ENCODE results near the gene TRPV2.

TRPV2 gene

DNA sequence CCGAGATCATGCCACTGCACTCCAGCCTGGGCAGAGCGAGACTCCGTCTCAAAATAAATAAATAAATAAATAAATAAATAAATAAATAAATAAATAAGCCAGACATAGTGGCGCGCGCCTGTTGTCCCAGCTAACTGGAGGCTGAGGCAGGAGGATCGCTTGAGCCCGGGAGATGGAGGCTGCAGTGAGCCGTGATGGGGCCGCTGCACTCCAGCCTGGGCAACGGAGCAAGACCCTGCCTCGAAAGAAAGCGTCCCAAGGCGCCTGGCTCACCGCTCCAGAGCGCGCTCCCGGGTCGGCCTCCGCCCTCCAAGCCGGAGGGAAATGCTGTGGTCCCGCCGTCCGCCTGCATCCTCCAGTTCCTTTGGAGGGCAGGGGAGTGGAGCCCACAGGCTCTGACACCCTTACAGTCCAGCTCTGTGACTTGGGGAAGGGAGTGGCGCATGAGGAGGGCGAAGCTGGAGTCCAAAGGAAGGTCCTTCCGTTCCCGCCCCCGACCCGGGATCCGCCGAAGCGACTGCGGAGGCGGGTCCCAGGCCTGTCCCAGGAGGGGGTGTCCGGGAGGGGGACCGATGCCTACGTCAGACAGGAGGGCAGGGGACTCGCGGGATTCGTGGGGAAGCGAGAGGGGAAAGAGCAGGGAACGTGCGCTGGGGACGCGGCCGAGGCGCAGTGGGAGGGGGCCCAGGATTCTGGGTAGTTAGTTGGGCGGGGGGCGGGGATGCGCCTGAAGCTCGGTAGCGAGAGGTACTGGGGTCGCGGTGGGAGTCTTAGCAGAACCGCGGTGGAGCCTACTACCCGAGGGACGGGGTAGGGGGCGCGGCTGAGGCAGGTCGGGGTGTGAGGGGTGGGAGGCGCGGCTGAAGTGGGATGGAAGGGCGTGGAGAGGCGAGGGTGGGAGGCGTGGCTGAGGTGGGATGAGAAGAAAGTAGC, 8.4 kb upstream of the TRPV2 start:
- DNase-seq (ENCODE audit: low read depth), result no peak

DNA sequence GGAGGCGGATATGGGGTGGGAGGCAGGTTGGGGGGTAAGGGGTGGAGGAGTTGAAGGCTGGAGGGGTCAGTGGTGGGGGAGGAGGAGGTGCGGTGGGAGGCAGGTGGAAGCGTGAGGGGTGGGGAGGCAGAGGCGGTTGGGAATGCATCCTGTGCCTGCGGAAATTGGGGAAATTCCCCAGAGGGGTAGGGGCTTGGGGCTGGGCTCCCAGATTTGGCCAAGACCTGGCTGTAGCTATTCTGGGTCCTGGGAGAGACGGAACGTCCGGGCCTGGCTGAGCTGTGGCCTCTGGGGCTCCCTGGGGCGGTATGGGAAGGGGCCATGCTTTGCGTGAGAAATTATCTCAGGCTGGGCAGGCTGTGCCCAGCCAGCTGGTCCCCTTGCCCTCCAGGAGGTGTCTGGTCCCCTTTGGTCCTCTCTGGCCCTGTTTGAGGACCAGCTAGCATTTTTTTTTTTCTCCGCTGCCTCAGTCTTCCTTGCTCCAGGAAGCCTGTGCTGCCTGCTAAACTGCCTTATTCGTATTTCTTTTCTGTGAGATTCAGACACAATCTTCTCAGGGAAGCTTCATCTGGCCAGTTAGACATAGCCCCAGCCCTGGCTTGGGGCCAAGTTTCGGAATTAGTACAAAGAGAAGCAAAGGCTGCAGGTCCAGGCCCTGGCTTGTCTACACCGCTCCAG, 7.3 kb upstream of the TRPV2 start:
- no peak for DNase-seq (ENCODE audit: low read depth)

DNA sequence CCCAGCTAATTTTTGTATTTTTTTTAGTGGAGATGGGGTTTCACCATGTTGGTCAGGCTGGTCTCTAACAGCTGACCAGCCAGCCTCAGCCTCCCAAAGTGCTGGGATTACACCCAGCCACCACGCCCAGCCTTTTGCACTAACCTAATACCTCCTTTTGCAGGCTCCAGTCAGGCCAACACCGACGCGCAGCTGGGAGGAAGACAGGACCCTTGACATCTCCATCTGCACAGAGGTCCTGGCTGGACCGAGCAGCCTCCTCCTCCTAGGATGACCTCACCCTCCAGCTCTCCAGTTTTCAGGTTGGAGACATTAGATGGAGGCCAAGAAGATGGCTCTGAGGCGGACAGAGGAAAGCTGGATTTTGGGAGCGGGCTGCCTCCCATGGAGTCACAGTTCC, 2.0 kb downstream of the TRPV2 start:
- no peak for DNase-seq (ENCODE audit: low read depth)

DNA sequence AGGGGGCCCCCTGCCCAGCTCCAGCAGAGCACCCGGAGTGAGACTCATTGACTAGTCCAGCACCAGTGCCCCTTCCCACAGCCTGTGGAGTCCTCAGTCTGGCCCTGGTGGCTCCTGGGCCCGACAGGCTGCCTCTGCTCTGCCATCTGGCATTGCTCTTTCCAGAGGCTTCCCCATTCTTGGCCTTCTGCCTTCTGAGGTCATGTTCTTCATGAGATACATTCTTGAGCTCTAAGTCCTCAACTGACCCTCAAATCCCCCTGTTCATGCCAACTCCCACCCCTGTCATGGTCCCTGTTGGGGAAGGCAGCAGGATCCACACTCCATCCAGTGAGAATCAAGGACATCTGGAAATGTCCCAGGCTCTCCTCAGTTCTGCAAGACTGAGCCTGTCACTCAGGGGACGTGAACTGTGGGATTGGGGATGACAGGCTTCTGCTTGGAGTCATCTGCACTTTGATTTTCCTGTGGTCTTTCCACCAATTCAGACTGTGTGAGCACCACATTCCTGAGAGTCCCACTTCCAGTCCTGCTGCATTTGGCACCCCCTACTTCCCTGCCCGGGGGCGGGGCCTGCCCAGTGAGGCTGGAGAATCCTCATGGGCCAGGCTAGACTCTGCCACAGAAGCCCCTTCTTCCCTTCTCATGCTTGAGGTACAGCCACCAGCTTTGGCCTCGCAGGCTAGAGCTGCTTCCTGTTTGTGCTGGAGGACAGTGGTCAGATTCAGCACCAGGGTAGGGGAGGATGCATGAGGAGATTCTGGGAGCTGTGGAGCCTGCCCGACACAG, 2.7 kb downstream of the TRPV2 start:
- no peak for DNase-seq (ENCODE audit: low read depth)

DNA sequence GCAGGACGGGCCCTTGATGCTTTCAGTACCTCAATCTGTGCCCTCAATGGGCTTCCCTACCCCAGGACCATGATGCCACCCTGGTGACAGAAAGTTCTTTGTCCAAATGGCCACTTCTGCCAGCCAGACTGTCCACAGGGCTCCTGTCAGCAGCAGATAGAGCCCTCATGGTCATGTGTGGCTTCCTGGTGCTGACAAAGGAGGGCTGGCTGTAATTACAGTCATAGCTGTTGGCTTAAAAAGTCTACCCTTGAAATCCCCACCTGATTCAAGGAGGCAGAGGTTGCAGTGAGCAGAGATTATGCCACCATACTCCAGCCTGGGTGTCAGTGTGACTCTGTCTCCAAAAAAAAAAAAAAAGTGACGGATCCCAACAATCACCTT, 3.3 kb downstream of the TRPV2 start:
- DNase-seq (ENCODE audit: low read depth), result no peak

DNA sequence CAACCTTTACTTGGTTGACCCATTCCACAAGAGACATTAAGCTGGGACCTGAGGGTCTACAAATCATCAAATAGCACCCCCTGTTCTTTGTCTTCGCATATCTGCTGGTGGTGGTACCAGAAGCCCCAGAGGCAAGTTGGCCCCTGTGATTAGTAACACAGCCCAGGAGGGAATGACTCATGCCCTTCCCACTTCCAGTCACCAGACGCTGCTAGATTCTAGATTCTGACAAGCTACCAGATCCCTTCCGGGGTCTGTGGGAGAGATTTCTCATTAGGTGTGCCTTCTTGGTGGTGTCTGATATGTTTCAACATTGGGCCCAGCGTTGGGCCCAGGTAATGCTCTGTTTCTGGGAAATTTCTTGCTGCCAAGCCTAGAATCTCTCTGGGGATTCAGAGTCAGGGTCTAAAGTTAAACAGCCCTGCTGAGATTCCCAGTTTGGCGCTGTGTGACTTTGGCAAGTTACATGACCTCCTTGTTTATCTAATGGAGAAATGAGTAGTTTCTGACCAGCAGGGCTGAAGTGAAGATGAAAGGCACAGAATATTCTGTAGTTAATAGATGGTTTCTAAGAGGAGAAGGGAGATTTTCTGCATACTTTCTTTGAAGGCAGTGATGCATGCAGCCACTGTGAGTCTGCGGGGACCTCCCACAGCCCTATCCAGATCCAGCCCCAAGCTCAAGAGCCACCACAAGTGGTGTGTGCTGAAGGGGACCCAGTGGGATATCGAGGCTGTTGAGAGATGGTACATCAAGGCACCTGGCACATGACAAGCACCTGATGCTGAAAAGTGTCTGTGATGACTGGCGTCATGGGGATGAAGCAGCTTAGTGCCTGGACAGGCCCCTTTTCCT, 3.9 kb downstream of the TRPV2 start:
- DNase-seq (ENCODE audit: low read depth), result peak; percentile 53

DNA sequence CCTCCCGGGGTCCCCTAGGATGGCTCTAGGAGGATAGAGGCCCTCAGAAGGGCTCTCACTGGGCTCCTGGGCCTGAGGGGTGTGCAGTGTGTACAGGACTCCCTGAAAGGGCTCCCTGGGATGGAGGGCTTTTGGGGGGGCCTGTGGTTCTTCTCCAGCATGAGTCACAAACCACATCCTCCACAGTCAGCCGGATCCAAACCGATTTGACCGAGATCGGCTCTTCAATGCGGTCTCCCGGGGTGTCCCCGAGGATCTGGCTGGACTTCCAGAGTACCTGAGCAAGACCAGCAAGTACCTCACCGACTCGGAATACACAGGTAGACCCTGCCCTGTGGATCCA, 4.5 kb downstream of the TRPV2 start:
- DNase-seq (ENCODE audit: low read depth), result peak; percentile 42

DNA sequence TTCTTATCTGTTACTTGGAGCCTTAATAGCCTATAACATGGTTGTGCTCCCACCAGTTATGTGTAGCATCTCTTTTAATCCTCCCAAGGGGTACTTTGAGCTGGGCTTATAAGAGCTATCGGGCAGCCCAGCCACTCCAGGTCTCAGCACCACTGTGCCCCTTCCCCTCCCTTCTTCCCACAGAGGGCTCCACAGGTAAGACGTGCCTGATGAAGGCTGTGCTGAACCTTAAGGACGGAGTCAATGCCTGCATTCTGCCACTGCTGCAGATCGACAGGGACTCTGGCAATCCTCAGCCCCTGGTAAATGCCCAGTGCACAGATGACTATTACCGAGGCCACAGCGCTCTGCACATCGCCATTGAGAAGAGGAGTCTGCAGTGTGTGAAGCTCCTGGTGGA, 7.0 kb downstream of the TRPV2 start:
- no peak for DNase-seq (ENCODE audit: low read depth)

DNA sequence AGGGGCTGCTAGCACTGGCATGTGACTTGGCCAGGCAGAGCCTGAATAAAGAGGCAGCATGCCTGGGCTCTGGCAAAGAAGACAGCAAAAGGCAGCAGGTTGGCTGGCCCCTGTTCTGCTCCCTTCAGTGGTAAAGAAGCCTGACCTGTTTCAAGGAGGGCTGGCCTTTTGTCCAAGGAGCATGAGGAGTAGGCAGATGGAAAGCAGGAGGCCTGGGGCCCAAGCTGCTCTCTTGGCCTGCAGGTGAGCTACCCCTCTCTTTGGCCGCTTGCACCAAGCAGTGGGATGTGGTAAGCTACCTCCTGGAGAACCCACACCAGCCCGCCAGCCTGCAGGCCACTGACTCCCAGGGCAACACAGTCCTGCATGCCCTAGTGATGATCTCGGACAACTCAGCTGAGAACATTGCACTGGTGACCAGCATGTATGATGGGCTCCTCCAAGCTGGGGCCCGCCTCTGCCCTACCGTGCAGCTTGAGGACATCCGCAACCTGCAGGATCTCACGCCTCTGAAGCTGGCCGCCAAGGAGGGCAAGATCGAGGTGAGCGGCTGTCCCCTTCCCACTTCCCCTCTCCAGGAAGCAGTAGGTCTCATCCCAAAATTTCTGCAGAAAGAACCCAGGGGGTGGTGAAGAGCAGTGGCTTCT, 8.0 kb downstream of the TRPV2 start:
- no peak for DNase-seq (ENCODE audit: low read depth)

DNA sequence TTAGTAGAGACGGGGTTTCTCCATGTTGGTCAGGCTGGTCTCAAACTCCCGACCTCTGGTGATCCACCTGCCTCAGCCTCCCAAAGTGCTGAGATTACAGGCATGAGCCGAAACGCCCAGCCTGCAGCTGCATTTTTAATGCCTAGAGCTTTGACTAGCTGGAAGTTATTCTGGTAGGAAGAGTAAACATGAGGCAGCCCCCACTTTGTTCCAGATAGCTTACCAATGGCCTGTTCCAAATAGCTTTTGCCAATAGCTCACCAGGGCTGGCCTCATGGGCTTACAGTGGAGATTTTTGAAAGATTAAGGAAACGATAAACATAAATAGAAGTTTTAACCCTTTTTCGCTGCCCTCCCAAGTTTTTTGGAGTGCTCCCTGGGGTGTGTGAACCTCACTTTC, 9.8 kb downstream of the TRPV2 start:
- DNase-seq (ENCODE audit: low read depth), result no peak

DNA sequence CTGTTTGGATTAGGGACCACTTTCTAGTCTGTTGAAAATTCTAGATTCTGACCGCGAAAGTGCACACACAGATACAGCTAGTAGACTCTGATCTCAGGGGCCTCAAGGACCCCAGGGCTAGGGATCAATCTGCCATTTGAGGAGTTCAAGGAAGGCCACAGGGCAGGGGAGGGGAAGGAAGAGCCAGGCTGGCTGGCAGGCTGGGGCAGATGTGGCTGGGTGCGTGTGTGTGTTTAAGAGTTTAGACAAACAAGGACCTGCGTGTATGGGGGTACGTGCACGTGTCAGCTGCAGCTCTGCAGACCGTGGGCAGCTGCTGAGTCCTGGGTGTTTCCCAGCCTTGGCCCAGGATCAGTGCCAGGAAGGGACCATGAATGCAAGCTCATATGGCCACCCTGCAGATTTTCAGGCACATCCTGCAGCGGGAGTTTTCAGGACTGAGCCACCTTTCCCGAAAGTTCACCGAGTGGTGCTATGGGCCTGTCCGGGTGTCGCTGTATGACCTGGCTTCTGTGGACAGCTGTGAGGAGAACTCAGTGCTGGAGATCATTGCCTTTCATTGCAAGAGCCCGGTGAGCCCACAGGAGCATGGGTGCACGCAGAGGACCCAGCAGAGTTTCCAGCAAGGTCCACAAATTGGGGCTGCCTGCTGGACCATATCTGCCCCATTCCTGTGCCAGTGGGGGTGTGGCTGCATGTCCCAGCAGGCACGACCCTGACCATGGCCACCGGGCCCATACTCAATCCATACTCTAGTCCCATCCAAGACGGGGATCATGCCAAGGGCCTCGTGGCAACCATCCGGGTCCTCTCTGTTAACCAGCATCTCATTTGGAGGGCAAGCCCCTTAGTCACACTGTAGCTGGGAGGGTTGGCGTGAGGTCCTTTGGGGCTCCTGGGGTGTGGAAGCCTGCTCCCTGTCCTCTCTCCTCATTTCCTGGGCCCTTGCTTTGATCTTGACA, 10.6 kb downstream of the TRPV2 start:
- DNase-seq (ENCODE audit: low read depth), result no peak

DNA sequence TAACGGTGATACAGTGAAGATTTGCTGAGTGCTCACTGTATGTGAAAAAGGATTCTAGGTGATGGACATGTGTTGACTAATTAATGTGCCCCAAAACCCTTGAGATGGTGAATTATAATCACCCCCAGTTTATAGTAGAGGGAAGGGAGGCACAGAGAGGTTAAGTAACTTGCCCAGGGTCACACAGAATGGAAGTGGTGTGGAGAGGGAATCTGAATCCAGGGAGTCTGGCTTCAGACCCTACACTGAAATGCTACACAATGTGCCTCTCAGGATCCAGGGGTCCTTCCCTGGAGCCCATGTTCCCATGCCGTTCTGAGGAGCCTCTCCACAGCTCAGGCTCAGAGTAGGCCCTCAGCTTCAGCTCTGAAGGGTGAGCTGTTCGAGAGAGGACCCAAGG, 11.6 kb downstream of the TRPV2 start:
- DNase-seq (ENCODE audit: low read depth), result no peak

DNA sequence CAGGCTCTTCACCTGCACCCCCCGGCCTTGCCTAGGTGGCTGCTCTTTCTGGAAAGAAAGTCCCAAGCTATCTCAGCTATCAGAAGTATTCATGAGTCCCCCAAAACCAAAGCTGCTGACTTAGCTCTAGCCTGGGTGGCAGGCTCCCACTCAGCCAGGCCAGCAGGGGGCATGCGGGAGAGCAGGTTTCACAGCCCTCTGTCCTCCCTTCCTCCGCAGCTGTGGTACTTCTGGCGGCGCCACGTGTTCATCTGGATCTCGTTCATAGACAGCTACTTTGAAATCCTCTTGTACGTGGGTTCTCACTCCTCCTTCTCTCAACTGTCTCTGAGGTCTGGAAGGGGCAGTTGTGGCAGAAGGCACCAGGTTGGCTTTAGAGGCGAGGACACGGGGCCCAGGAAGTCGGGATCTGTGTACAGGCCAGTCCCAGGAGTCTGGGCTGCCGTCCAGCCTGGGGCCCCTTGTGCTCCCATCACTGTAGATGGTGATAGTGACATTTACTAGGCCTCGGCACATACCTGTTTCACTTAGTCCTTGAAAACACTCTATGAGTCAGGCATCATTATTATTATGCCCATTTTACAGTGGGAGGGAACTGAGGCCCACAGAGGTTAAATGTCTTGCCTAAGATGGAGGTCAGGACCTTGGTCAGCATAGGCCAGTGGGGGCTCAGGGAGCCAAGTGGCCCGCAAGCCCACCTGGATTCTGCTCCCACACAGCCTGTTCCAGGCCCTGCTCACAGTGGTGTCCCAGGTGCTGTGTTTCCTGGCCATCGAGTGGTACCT, 12.9 kb downstream of the TRPV2 start:
- DNase-seq (ENCODE audit: low read depth), result no peak

DNA sequence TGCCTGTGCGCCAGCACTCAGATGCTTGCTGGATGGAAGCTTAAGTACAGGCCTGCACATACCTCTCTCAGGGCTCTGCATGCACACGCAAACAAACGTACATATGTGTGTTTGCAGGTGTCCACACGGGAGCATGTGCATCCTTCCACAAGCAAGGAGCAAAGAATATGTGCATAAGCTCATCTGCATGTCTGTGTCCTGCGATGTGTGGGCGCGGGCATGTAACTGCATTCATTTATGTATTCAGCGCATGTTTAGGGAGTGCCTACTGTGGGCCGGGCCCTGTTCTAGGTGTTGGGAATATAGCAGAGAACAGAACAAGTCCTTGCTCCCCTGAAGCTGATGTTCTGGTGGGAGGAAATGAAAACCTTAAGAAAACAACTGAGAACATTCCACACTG, 13.7 kb downstream of the TRPV2 start:
- DNase-seq (ENCODE audit: low read depth), result no peak

DNA sequence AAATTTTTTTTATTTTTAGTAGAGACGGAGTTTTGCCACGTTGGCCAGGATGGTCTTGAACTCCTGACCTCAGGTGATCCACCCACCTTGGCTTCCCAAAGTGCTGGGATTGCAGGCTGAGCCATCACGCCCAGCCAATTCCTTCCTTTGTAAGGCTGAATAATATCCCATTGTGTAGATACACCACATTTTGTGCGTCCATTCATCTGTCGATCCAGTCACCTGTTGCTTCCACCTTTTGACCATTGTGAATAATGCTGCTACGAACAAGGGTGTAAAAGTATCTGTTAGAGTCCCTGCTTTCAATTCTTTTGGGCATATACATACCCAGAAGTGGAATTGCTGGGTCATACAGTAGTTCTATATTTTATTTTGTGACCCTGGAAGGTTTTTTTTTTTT, 15.3 kb downstream of the TRPV2 start:
- DNase-seq (ENCODE audit: low read depth), result no peak

DNA sequence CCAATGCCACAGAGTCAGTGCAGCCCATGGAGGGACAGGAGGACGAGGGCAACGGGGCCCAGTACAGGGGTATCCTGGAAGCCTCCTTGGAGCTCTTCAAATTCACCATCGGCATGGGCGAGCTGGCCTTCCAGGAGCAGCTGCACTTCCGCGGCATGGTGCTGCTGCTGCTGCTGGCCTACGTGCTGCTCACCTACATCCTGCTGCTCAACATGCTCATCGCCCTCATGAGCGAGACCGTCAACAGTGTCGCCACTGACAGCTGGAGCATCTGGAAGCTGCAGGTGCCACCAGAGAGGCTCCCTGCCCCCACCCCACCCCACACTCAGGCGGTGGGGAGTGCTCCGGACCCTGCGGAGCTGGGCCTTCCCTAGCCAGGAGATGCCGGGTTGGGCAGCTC, 16.6 kb downstream of the TRPV2 start:
- no peak for DNase-seq (ENCODE audit: low read depth)

DNA sequence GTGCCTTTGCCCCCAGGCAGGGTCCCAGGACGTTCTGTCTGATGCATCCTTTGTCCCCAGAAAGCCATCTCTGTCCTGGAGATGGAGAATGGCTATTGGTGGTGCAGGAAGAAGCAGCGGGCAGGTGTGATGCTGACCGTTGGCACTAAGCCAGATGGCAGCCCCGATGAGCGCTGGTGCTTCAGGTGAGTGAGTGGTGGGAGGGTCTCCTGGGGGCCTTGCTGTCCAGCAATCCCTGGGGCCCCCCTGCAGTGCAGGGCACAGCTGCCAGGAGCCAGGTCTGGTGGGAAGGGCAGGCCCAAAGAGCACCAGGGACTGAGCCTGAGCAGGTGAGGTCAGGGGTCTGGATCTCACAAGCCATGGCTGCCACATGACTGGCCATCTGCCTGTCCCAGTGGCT, 18.1 kb downstream of the TRPV2 start:
- no peak for DNase-seq (ENCODE audit: low read depth)

DNA sequence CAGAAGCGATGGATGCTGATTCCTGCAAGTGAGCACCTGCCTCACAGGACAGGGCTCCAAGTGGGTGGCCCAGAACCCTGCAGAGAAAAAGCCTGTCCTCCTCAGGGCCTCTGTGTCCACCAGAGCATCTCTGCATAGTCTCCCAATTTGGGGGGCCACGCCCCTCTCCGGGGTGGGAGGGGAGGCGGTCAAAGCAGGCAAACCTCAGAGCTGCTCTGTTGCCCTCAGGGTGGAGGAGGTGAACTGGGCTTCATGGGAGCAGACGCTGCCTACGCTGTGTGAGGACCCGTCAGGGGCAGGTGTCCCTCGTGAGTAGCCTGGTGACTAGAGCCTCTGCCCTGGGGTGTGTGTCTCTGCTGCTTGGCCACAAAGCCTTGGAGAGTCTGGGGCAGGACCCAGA, 19.3 kb downstream of the TRPV2 start:
- DNase-seq (ENCODE audit: low read depth), result no peak

Data from stimulated activated CD8-positive, alpha-beta memory T cell treated with anti-CD3 and anti-CD28 coated beads, Interleukin-4, amount 100 ng/mL, for 24 hours (primary cell).